HEK293 (cell line): ENCODE results near the gene HOXB7.
A peak's percentile ranks its signal among the peaks of the same experiment; 100 is the strongest.

Source experiments
- BCL11A ChIP-seq: fragments of 450-650 bp; formaldehyde crosslinking; IDR thresholded peaks from 2 replicates; pipeline ENCODE4 v1.5.1; 2016; ENCODE audit warnings: low read depth, missing biosample characterization, missing genetic modification characterization
- FEZF1 ChIP-seq: fragments of 450-650 bp; formaldehyde crosslinking; IDR thresholded peaks from 2 replicates; pipeline ENCODE4 v1.5.1; 2016; ENCODE audit warnings: missing biosample characterization, missing genetic modification characterization
- GLI2 ChIP-seq: fragments of 450-650 bp; formaldehyde crosslinking; IDR thresholded peaks from 2 replicates; pipeline ENCODE4; 2017; ENCODE audit warnings: missing biosample characterization, missing genetic modification characterization, low read depth, borderline replicate concordance
- GLIS1 ChIP-seq: fragments of 450-650 bp; formaldehyde crosslinking; IDR thresholded peaks from 2 replicates; pipeline ENCODE4 v1.5.1; 2016; ENCODE audit warnings: missing biosample characterization, missing genetic modification characterization
- KLF8 ChIP-seq: fragments of 450-650 bp; formaldehyde crosslinking; IDR thresholded peaks from 2 replicates; pipeline ENCODE4 v1.5.1; 2016; ENCODE audit warnings: missing biosample characterization, missing genetic modification characterization
- KLF9 ChIP-seq: fragments of 450-650 bp; formaldehyde crosslinking; IDR thresholded peaks from 2 replicates; pipeline ENCODE4 v1.5.1; 2016; ENCODE audit warnings: missing biosample characterization, missing genetic modification characterization, low read depth
- YY2 ChIP-seq: fragments of 450-650 bp; formaldehyde crosslinking; IDR thresholded peaks from 2 replicates; pipeline ENCODE4 v1.5.1; 2016; ENCODE audit warnings: missing biosample characterization, missing genetic modification characterization
- ZBTB48 ChIP-seq: fragments of 450-650 bp; formaldehyde crosslinking; IDR thresholded peaks from 2 replicates; pipeline ENCODE4 v1.5.1; 2016; ENCODE audit warnings: missing biosample characterization, missing genetic modification characterization
- ZEB2 ChIP-seq: fragments of 450-650 bp; formaldehyde crosslinking; IDR thresholded peaks from 2 replicates; pipeline ENCODE4 v1.5.1; 2016; ENCODE audit warnings: missing biosample characterization, missing genetic modification characterization
- ZFP37 ChIP-seq: fragments of 450-650 bp; formaldehyde crosslinking; IDR thresholded peaks from 2 replicates; pipeline ENCODE4 v1.5.1; 2016; ENCODE audit warnings: missing biosample characterization, missing genetic modification characterization
- ZNF10 ChIP-seq: fragments of 450-650 bp; formaldehyde crosslinking; IDR thresholded peaks from 2 replicates; pipeline ENCODE4 v1.5.1; 2017; ENCODE audit warnings: missing biosample characterization, missing genetic modification characterization
- ZNF114 ChIP-seq: fragments of 450-650 bp; formaldehyde crosslinking; IDR thresholded peaks from 2 replicates; pipeline ENCODE4 v1.5.0; 2017; ENCODE audit warnings: missing biosample characterization, missing genetic modification characterization
- ZNF140 ChIP-seq: fragments of 450-650 bp; formaldehyde crosslinking; IDR thresholded peaks from 2 replicates; pipeline ENCODE4 v1.5.1; 2016; ENCODE audit warnings: missing biosample characterization, missing genetic modification characterization
- ZNF155 ChIP-seq: fragments of 450-650 bp; formaldehyde crosslinking; IDR thresholded peaks from 2 replicates; pipeline ENCODE4 v1.5.1; 2016; ENCODE audit warnings: missing biosample characterization, missing genetic modification characterization
- ZNF274 ChIP-seq, 2 experiments: fragments of 200-500 bp in 1 of 2; fragments of 450-650 bp in 1 of 2; sonication (Bioruptor generic) in 1 of 2; formaldehyde crosslinking in 1 of 2; IDR thresholded peaks; 2 replicates each; pipeline versions ENCODE4 v1.5.1 to v1.6.1; 2014 to 2016; ENCODE audit warnings: borderline replicate concordance in 1 of 2, inconsistent platforms in 1 of 2, low read length in 1 of 2, missing biosample characterization in 1 of 2, missing genetic modification characterization in 1 of 2
- ZNF302 ChIP-seq: fragments of 450-650 bp; formaldehyde crosslinking; IDR thresholded peaks from 2 replicates; pipeline ENCODE4 v1.5.1; 2016; ENCODE audit warnings: missing biosample characterization, missing genetic modification characterization, low read depth
- ZNF416 ChIP-seq: fragments of 450-650 bp; formaldehyde crosslinking; IDR thresholded peaks from 2 replicates; pipeline ENCODE4 v1.5.1; 2016; ENCODE audit warnings: missing biosample characterization, missing genetic modification characterization
- ZNF529 ChIP-seq: fragments of 450-650 bp; formaldehyde crosslinking; IDR thresholded peaks from 2 replicates; pipeline ENCODE4 v1.5.1; 2017; ENCODE audit warnings: missing genetic modification characterization, missing biosample characterization; ENCODE audit not compliant: insufficient replicate concordance
- ZNF548 ChIP-seq: fragments of 450-650 bp; formaldehyde crosslinking; IDR thresholded peaks from 2 replicates; pipeline ENCODE4 v1.5.1; 2016; ENCODE audit warnings: missing biosample characterization, missing genetic modification characterization
- ZNF664 ChIP-seq: fragments of 450-650 bp; formaldehyde crosslinking; IDR thresholded peaks from 2 replicates; pipeline ENCODE4 v1.5.1; 2016; ENCODE audit warnings: missing biosample characterization, missing genetic modification characterization
- TF ChIP-seq, protein P1 (sequence below): fragments of 450-650 bp; formaldehyde crosslinking; IDR thresholded peaks from 2 replicates; pipeline ENCODE4 v1.5.1; 2017; ENCODE audit warnings: missing biosample characterization, missing genetic modification characterization
- TF ChIP-seq, protein P2 (sequence below): fragments of 450-650 bp; formaldehyde crosslinking; optimal IDR thresholded peaks from 2 replicates; pipeline ENCODE3; 2016; ENCODE audit warnings: missing biosample characterization, mild to moderate bottlenecking, missing genetic modification characterization
- TF ChIP-seq, protein P3 (sequence below): fragments of 450-650 bp; formaldehyde crosslinking; IDR thresholded peaks from 2 replicates; pipeline ENCODE4 v1.5.1; 2016; ENCODE audit warnings: missing biosample characterization, missing genetic modification characterization
- TF ChIP-seq, protein P4 (sequence below): sonication (generic); formaldehyde crosslinking; IDR thresholded peaks from 2 replicates; pipeline ENCODE4 v1.8.1; 2022; ENCODE audit warnings: mild to moderate bottlenecking, moderate library complexity, missing genetic modification reagents
- TF ChIP-seq, protein P5 (sequence below): fragments of 450-650 bp; formaldehyde crosslinking; conservative IDR thresholded peaks from 2 replicates; pipeline ENCODE4 v1.5.1; 2016; ENCODE audit warnings: low read depth, missing biosample characterization, missing genetic modification characterization
- TF ChIP-seq, protein P6 (sequence below): fragments of 450-650 bp; formaldehyde crosslinking; IDR thresholded peaks from 2 replicates; pipeline ENCODE4 v1.5.1; 2017; ENCODE audit warnings: missing biosample characterization, missing genetic modification characterization

HOXB7 gene

DNA sequence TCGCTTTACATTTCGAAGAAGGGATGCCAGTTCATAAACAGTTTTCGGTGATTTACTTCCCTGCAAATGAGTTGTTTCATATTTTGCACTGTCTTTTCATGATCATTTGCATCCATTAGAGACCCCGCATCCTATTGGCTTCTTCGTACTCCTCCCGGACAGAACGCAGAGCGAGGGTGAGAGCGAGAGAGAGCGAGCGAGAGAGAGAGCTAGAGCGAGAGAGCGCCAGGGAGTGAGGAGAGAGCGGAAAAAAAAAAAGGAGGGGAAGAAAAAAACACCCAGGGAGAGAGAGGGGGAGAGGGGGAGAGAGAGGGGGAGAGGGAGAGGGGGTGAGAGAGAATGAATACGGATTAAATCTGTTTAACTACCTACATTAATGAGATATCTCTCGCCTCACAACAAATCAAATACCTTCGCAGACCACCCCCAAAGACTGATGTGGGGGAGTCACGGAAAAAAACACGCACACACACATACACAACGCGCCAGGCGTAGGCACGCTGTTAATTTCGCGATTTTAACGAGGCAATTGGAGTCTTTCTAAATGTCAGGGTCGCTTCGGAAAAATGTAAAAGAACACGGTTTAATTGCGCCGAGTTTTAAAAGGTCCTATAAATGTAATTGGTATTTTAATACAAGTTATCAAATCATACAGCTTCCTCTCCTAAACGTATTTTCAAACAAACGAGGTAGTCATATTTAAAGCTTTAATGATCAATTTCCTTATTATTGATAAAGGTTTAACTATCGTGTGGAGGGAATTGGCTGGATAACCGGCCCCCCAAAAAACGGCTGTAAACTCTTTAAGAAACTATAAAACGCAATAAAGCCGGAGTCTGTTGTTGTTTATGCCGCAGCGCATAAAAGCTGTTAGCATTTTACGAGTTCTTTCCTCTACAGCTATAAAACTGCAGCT is 4.5 kb upstream of the HOXB7 start, which contains the start of gene HOXB8 (continued):
- TF ChIP-seq, protein P1, sequence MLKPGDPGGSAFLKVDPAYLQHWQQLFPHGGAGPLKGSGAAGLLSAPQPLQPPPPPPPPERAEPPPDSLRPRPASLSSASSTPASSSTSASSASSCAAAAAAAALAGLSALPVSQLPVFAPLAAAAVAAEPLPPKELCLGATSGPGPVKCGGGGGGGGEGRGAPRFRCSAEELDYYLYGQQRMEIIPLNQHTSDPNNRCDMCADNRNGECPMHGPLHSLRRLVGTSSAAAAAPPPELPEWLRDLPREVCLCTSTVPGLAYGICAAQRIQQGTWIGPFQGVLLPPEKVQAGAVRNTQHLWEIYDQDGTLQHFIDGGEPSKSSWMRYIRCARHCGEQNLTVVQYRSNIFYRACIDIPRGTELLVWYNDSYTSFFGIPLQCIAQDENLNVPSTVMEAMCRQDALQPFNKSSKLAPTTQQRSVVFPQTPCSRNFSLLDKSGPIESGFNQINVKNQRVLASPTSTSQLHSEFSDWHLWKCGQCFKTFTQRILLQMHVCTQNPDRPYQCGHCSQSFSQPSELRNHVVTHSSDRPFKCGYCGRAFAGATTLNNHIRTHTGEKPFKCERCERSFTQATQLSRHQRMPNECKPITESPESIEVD (tag by site-specific recombination) = peak; percentile 98
- TF ChIP-seq GLI2 (tag by site-specific recombination) (peak; percentile 49; the same call in 1 of the 2 replicates), KLF8 (tag by site-specific recombination) (no peak), ZNF548 (no peak), KLF9 (peak; percentile 10; the same call in 1 of the 2 replicates), ZNF114 (tag by site-specific recombination) (no peak), FEZF1 (peak; percentile 86), GLIS1 (tag by site-specific recombination) (peak; percentile 35), ZFP37 (no peak), ZEB2 (peak; percentile 59; the same call in 1 of the 2 replicates), ZNF155 (no peak), ZNF664 (tag by site-specific recombination) (no peak; the same call in 1 of the 2 replicates), ZBTB48 (tag by site-specific recombination) (peak; percentile 67), ZNF529 (tag by site-specific recombination) (no peak), YY2 (no peak), ZNF416 (tag by site-specific recombination) (no peak), ZNF274 (IDR thresholded peaks at IDR 0.05; ENCODE audit: low read length) (no peak), ZNF274 (tag by site-specific recombination; IDR thresholded peaks at IDR 0.05; ENCODE audit: borderline replicate concordance) (no peak), ZNF302 (tag by site-specific recombination) (no peak), ZNF10 (tag by site-specific recombination) (no peak), ZNF140 (no peak), BCL11A (peak; percentile 58)
- TF ChIP-seq, protein P2, sequence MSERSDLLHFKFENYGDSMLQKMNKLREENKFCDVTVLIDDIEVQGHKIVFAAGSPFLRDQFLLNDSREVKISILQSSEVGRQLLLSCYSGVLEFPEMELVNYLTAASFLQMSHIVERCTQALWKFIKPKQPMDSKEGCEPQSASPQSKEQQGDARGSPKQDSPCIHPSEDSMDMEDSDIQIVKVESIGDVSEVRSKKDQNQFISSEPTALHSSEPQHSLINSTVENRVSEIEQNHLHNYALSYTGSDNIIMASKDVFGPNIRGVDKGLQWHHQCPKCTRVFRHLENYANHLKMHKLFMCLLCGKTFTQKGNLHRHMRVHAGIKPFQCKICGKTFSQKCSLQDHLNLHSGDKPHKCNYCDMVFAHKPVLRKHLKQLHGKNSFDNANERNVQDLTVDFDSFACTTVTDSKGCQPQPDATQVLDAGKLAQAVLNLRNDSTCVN (tag by site-specific recombination) = peak; percentile 29
- TF ChIP-seq, protein P3, sequence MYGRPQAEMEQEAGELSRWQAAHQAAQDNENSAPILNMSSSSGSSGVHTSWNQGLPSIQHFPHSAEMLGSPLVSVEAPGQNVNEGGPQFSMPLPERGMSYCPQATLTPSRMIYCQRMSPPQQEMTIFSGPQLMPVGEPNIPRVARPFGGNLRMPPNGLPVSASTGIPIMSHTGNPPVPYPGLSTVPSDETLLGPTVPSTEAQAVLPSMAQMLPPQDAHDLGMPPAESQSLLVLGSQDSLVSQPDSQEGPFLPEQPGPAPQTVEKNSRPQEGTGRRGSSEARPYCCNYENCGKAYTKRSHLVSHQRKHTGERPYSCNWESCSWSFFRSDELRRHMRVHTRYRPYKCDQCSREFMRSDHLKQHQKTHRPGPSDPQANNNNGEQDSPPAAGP = no peak
- TF ChIP-seq, protein P4, sequence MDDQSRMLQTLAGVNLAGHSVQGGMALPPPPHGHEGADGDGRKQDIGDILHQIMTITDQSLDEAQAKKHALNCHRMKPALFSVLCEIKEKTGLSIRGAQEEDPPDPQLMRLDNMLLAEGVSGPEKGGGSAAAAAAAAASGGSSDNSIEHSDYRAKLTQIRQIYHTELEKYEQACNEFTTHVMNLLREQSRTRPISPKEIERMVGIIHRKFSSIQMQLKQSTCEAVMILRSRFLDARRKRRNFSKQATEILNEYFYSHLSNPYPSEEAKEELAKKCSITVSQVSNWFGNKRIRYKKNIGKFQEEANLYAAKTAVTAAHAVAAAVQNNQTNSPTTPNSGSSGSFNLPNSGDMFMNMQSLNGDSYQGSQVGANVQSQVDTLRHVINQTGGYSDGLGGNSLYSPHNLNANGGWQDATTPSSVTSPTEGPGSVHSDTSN (CRISPR knock-in tag) = no peak
- TF ChIP-seq, protein P5, sequence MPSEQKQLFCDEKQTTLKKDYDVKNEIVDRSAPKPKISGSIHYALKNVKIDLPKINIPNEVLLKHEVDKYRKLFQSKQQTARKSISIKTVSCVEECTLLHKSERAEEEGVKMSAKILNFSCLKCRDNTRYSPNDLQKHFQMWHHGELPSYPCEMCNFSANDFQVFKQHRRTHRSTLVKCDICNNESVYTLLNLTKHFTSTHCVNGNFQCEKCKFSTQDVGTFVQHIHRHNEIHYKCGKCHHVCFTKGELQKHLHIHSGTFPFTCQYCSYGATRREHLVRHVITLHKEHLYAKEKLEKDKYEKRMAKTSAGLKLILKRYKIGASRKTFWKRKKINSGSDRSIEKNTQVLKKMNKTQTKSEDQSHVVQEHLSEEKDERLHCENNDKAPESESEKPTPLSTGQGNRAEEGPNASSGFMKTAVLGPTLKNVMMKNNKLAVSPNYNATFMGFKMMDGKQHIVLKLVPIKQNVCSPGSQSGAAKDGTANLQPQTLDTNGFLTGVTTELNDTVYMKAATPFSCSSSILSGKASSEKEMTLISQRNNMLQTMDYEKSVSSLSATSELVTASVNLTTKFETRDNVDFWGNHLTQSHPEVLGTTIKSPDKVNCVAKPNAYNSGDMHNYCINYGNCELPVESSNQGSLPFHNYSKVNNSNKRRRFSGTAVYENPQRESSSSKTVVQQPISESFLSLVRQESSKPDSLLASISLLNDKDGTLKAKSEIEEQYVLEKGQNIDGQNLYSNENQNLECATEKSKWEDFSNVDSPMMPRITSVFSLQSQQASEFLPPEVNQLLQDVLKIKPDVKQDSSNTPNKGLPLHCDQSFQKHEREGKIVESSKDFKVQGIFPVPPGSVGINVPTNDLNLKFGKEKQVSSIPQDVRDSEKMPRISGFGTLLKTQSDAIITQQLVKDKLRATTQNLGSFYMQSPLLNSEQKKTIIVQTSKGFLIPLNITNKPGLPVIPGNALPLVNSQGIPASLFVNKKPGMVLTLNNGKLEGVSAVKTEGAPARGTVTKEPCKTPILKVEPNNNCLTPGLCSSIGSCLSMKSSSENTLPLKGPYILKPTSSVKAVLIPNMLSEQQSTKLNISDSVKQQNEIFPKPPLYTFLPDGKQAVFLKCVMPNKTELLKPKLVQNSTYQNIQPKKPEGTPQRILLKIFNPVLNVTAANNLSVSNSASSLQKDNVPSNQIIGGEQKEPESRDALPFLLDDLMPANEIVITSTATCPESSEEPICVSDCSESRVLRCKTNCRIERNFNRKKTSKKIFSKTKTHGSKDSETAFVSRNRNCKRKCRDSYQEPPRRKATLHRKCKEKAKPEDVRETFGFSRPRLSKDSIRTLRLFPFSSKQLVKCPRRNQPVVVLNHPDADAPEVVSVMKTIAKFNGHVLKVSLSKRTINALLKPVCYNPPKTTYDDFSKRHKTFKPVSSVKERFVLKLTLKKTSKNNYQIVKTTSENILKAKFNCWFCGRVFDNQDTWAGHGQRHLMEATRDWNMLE (tag by site-specific recombination) = 0 out of 2 replicates have a peak, but pooled peaks have one; percentile 8
- TF ChIP-seq, protein P6, sequence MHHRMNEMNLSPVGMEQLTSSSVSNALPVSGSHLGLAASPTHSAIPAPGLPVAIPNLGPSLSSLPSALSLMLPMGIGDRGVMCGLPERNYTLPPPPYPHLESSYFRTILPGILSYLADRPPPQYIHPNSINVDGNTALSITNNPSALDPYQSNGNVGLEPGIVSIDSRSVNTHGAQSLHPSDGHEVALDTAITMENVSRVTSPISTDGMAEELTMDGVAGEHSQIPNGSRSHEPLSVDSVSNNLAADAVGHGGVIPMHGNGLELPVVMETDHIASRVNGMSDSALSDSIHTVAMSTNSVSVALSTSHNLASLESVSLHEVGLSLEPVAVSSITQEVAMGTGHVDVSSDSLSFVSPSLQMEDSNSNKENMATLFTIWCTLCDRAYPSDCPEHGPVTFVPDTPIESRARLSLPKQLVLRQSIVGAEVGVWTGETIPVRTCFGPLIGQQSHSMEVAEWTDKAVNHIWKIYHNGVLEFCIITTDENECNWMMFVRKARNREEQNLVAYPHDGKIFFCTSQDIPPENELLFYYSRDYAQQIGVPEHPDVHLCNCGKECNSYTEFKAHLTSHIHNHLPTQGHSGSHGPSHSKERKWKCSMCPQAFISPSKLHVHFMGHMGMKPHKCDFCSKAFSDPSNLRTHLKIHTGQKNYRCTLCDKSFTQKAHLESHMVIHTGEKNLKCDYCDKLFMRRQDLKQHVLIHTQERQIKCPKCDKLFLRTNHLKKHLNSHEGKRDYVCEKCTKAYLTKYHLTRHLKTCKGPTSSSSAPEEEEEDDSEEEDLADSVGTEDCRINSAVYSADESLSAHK (tag by site-specific recombination) = no peak; the same call in 1 of the 2 replicates
